CD4-positive, alpha-beta T cell treated with Interleukin-21 for 1 hour (primary cell): ENCODE results near the gene PUSL1.
A peak's percentile ranks its signal among the peaks of the same experiment; 100 is the strongest.

Experiments used
- DNase-seq: peaks from one replicate; pipeline ENCODE4 v3.0.0-alpha.2; 2020

Gene PUSL1, protein sequence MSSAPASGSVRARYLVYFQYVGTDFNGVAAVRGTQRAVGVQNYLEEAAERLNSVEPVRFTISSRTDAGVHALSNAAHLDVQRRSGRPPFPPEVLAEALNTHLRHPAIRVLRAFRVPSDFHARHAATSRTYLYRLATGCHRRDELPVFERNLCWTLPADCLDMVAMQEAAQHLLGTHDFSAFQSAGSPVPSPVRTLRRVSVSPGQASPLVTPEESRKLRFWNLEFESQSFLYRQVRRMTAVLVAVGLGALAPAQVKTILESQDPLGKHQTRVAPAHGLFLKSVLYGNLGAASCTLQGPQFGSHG

DNA sequence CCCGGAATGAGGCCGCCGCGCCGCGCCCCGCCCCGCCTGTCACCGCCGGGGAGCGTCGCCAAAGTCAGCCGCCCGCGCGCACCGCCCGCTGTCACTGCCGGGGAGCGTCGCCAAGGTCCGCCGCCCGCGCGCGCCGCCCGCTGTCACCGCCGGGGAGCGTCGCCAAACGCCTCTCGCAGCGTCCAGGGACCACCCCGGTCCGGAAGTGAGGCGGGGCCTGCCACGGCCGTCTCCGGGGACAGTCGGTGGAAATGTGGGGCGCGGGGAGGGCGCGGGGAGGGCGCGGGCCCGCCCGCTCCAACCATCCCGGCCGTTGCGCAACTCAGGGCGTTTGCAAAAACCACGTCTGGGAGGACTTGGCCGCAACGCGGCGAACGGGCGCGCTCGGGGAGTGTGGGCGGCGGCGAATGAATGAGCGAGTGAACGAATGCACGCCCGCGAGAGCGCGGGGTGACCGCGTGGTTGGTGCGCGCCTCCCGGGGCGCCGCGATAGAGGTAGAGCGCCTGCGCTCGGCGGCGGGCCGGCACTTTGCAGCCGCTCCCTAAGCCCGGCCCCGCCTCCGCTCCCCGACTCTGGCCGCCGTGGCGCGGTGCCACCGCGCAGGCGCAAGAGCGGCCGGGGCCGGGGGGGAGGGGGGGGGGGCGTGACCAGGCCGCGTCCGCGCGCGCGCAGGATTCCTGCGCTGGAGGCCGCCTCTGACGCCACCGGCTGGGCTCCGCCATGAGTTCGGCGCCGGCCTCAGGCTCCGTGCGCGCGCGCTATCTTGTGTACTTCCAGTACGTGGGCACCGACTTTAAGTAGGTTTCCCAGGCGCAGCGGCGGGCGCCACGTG is at the start of gene PUSL1, which contains the start of gene ACAP3:
Gene PUSL1, plus strand, starts transcription at position 675 of the 833 bp plus-strand sequence. Its CDS starts 47 bp downstream, at position 722.
Gene ACAP3, minus strand, starts transcription at position 8 of the 833 bp plus-strand sequence. CDS start 115 bp downstream, outside the sequence.
- peak; percentile 91 for DNase-seq

DNA sequence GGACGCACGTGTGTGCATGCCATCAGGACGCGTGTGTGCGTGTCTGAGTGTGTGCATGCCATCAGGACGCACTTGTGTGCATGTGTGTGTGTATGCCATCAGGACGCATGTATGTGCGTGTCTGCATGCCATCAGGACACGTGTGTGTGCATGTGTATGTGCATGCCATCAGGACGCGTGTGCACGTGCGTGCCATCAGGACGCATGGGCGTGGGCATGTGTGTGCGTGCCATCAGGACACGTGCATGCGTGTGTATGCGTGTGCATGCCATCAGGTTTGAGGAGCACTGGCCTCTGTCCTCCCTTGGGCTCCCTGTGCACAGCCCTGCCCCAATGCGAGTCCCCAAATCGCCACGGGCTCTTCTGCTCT is 49.3 kb upstream of the PUSL1 start:
- DNase-seq, result no peak

DNA sequence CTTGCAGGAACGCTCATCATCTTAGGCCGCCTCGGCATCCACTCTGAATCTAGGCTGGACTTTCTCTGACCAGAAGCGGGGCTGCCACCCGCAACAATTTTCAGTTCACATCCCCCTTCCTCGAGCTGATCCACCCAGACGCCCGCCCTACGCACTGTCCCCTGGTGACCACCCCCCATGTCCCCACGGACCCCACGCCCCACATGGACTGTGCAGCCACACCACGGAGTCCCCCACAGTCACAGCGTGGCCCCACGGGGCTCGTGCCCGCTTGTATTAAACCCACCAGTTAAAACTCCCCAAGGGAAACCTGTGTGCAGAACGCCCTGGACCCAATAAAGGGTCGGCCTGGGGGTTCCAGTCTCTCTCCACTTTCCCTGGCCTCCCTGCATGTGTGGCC is 48.9 kb upstream of the PUSL1 start:
- DNase-seq, result no peak

DNA sequence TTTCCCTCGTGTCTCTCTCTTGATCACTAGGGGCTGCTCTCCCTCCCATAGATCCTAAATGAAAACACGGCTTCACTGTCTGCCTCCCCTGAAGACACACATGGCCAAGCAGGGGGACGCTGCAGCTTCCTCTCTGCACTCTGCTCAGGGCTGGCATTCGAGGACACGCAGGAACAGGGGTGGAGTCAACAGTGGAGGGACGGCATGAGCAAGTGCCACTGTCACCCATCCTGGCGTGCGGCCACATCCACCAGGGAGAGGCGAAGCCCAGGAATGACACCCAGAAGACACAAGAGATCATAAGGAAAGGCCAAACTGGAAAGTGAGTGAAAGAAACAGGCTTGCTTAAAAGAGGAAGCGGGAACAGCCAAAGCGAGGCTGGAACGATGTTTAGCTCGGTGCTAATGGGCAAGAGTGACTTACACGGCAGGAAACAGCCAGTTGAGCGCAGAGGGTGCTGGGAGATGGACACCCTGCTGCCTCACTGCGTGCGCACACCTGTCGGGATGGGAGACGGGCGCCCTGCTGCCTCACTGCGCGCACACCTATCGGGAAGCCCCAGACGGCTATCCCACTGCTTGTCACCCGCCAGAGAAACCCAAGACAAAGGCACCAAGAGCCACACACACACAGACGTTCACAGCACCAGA is 48.3 kb upstream of the PUSL1 start:
- DNase-seq, result no peak

DNA sequence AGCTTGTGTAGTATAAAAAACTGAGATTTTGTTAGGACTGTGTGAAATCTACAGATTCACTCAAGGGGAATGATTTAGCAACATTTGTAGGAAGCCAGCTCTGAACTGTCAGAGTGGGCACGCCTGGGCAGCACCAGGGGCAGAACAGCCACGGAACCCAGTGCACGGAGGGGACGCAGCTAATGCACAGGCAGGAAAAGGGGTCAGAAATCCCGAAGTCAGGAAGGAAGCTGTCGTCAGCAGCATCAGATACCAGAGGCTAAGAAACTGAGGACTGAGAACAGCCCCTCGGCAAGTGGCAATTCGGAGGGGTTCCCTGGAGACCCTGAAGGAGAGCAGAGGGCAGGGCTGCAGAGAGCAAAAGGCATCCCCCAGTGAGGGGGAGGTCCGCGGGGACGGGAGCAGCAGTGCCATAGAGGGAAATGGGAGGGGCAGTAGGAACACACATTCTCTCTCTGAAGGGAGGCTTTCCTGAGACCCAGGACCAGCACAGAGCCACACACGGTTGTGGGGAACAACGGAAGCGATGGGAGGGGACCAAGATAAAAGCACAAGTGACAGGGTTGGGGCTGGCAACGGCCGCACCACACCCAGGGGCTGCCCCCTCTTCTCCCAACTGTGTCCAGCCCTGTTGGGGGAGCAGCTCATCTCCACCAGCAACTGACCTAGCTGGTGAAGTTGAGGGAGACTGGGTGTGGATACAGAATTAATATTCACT is 47.4 kb upstream of the PUSL1 start:
- no peak for DNase-seq

DNA sequence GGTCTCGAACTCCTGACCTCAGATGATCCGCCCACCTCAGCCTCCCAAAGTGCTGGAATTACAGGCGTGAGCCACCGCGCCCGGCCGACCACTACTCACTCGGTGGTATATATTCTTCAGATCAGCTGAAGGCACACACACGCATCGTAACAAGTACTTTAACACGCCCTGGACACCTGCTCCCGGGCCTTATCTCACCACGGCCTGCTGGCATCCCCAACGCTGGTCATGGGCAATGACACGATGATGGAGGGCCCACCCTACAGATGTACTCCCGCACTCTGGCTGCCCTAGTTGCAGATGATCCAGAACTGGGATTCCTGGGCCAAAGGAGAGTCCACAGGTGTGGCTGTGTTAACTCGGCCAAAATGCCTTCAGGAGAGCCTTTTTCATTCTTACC is 46.3 kb upstream of the PUSL1 start:
- DNase-seq, result no peak

DNA sequence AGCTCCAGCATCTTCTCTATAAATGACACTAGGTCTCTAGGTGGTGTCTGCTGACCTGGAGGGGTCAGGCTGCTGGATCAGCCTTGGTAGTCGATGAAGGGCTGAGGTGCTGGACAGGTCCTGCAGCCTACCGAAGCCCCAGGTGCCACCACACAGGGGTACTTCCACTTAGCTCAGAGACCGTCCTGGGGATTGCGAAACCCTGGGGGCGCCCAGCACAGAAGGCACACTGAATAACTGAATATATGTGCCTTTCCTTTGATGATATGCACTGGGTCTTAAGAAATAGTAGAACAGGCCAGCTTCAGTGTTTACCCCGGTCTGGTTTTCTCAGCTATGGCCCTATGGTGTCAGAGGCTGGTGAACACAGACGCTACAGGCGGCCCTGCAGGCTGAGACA is 45.6 kb upstream of the PUSL1 start:
- DNase-seq, result no peak

DNA sequence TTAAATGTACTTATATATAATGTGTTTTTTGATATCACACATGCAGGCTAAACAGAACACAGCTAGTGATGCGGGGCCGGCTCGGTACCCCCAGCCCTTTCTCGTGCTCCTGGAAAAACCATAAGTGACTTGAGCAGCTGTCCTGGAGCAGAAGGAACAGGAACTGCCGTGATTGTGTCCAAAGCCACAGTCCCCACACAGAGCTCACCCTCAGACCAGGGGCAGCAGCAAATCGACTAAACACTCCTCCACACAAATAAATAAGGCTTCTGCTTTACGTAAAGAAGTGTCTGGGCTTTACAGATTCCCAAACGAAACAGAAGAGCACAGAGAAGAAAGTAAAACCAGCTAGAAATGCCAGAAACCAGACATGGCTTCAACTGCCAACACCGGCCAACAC is 44.4 kb upstream of the PUSL1 start:
- DNase-seq, result no peak

DNA sequence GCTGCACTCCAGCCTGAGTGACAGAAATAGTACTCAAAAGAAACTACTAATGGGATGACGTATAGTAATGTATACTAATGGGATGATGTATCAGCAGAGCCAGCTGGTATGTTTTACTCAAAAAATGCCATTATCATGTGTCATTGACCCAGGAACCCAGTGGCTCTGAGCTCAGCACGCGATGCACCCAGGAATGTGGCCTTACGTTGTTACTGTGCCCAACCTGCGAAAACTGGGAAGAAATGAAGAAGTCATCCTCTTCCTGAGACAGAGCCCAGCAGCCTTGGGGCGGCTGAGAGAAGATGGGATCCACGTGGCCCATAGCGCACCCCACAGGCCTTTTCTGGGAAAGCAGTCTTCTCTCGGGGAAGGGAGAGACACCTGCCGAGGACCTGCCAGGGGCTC is 43.5 kb upstream of the PUSL1 start:
- DNase-seq, result no peak

DNA sequence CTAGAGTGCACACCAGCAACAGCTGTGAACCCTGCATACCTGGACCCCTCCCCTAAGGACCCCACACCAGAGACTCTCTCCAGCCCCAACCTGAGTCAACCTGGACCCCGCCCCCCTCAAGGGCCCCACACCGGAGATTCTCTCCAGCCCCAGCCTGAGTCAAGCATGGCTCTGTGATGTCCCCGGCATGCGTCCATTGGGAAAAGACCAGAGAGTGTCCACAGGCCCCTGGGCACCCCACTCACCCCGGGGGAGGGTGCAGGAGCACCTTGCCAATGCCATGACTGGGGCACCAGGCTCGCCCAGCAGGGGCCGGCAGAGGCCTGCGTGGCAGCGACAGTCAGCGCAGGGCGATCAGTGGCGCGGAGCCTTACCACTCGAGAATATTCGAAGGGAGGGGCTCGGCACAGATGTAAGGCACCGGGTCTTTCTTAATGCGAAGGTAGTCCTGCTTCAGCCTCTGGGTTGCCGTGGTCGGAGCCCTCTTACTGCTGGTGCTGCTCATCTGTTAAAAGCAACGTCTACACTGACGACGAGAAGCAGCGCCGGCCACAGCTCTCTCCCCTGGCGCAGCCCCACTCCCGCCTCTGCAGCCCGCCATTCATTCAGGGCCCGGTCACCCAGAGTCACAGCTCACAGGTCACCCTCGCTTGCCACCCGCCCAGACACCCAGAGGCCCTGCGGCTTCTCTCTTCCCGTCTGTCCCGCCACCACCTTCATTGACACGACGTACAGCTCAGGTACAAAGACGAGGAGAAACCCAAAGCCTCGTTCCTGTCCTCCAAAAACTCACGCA is 40.7 kb upstream of the PUSL1 start:
- DNase-seq, result no peak

DNA sequence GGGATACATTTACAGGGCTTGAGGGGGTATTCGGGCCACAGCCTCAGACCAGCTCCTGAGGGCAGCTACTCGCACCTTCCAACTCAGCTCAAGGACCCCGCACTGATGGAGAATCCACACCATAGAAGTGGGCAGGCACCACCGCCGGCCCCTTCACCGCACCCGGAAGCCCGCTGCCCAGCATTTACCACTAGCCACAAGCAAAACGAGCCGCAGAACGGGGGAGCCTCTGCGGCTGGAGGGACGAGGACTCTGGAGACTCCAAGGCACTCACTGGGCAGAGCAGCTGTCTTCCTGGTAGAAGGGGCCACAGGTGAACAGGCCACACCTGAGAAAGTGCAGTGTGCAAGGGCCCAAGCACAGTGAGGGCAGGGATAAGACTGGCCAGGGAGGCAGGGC is 40.1 kb upstream of the PUSL1 start:
- DNase-seq, result no peak

DNA sequence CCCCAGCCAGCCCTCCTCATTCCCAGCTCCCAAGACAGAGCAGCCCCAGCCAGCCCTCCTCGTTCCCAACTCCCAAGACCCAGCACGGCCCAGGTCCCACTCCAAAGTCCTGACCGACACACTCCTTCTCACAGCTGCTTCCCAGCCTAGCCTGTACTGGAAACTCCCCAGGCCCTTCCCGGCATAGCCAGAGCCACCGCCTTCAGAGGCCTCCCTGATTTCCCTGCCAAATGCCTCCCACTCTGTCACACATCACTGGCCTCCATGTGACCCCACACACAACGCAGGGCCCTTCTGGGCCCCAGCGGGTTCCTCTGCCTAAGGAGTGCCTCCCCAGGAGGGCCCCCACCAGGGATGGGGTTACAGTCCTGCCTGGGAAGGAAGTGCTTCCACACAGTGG is 37.6 kb upstream of the PUSL1 start:
- DNase-seq, result no peak

DNA sequence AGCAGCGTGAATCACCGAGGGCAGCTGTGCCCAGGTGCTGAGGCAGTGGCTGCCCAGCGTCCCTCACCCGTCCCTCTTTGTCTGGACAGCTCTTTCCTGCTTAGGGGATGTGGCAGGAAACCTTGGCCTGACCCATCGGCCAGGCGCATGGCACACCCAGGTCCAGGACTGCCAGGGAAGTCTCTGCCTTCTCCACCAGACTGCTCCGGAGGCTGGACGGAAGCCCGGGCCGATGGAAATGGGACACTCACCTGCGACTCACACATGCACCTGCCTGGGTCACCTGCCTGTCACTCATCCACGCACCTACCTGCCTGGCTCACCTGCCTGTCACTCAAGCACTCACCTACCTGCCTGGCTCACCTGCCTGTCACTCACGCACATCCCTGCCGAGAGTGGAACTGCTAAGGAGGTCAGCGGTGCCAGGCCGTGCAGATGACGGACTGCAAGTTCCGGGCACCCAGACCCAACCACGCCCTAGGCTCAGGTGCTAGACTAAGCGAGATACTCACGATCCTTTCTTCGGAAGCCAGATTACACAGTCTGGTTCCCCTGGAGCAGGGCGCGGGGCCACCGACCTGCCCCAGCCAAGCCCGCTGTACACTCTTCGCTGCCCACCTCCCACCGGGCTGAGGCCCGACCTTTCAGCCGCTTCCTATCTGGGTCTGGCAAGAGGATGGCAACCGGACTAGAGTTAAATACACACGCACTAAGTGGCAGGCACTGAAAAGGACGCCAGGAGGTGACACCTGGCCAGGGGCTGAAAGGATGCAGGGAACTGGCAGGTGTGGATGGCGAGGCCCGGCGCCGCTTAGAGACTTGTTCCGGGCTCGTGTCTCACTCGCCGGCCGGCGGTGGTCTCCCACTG is 35.8 kb upstream of the PUSL1 start:
- DNase-seq, result no peak

DNA sequence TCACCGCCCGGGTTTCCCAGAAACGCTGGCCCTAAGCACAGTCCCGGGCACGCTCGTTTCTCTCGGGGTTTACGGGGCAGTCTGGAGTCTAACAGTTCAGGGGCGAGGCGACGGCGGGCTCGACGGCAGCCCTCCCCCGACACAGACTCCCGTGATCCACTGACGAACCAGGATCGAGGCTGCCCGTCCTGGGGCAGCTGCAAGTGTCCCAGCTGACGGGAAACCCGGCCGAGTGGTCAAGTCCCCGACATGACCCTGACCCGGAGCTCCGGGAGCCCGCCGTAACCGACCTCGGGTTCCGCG is 35.2 kb upstream of the PUSL1 start:
- DNase-seq, result no peak

DNA sequence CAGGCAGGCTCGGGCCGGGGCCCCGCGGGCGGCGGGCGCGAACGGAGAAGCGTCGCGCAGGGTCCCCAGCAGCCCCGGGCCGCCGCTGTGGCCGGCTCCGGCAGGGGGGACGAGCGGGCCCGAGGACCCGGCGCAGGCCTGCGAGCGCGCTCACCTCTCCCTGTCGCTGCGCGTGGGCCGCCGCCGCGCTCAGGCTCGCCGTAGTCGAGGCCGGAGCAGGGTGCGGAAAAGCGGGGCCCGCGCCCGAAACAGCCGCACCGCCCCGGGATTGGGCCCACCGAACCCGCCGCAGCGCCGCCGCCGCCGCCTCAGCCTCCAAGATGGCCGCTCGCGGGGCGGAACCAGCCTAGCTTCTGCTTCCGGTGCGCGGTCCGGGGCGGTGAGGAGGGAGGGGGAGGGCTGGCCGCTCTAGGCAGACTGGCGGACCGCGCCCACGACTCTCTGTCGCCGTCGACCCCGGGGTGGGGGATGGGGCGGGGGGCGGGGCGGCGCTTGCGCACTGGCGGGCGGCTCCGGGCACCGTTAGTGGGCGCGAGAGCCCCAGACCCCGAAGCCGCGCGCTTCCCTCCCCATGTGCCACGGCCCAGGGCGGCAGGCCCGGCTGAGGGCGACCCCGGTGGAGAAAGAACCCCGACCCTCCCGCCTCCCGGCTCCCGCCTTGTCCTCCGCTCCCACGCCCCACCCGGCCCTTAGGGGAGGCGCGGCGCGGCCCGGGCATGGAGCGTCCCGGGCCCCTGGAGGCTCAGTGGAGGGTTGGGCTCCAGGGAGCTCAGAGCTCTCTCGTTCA is 34.7 kb upstream of the PUSL1 start, which contains the start of gene UBE2J2:
Gene UBE2J2, minus strand, starts transcription at position 343 of the 787 bp plus-strand sequence. CDS start 5,862 bp downstream, outside the sequence.
- peak; percentile 93 for DNase-seq

DNA sequence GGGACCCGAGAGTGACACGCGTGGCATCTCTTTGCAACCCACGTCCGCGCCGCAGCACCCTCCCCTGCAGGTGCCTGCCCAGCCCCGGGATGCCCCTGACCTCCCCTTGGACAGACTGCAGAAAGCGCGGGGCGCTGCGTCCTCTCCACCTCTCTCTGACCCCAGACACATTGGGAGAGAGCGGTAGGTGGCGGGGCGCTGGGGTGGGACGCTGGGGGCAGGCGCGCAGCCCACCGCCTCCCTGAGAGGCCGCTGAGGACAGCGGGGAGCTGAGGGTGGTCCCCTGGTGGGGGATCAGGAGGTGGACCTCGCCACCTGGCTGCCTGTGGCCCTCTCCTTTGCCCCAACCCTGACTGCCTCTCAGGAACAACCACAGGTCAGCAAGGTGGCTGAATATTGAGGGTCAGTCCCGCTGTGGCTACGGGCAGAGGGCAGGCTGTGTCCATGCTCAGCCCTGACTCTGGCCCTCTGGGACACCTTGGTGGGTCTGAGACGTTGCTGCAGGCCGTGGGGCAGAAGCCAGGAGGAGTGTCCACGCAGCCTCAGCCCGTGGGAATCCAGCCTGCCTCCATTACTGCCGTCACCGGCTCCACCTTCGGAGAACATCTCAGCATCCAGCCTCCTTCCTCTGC is 34.0 kb upstream of the PUSL1 start:
- no peak for DNase-seq

DNA sequence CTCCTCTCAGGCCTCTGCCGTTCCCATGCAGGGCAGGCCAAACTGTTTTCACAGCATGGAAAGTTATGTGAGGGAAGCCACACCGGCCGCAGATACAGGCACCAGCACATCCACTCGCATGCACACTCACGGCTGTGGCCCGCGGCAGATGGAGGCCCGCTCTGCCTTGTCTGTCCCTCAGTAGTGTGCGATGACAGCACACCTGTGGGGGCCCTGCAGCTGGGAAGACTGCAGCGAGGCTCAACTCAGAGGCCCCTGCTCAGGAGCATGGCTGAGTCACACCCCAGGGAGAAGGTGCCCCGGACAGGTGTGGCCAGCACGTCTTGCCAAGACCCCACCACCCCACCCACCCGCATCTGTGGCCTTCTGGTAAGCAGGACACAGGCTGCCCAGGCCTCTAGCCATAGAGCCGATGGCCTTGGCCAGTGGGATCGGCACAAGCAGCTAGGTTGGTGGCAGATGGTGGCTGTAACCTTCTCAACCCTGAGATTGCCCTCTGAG is 33.4 kb upstream of the PUSL1 start:
- no peak for DNase-seq

DNA sequence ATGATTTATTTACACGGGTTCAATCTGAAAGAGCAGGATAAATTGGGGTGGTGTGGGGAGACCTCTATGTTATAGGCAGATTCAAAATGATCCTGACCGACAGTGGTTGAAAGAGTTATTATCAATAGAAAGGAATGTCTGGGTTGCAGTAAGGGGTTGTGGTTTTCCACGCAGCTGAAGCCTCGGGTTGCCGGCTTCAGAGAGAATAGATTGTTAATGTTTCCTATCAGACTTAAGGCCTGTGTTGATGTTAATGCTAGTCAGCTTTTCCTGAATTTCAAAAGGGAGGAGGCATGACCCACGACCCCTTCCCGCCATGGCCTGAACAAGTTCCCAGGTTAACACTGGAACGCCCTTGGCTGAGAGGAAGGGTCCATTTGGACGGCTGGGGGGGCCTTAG is 32.6 kb upstream of the PUSL1 start:
- no peak for DNase-seq

DNA sequence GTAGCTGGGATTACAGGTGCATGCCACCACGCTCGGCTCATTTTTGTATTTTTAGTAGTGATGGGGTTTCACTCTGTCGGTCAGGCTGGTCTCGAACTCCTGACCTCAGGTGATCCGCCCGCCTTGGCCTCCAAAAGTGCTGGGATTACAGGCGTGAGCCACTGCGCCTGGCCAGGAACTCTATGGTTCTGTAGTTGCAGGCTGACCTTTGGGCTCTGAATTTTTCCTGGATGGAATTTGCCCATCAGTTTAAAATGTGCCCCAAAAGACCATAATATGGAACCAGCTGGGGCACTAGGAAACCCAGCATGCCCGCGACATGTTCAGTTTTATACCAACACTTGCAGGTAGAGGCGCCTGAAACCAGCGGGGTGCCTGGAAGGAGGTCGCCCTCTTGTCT is 29.8 kb upstream of the PUSL1 start:
- no peak for DNase-seq

DNA sequence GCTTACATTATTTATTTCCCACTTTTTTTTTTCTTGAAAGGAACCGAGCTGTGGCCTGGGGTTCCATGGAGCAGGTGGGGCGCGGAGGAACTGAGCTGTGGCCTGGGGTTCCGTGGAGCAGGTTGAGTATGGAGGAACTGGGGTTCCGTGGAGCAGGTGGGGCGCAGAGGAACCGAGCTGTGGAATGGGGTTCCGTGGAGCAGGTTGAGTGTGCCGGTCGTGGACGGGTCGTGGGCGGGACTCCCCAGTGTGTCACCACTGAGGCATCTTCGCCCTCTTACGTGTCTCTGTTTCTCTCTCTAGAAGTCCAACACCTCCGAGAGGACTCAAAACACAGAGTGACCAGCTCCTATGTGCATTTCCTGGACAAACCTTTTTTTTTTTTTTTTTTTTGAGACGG is 29.4 kb upstream of the PUSL1 start:
- DNase-seq, result no peak
